GM19397 (cell line): ENCODE data around the gene CHRDL1.
"Not testable (repeated sequence)": the region's sequence is repeated elsewhere in the genome, so short reads cannot be mapped to it uniquely, and the experiment has no call there.

ENCODE experiments used
- ATAC-seq: cut with Tn5 transposase; IDR thresholded peaks from one replicate; pipeline ENCODE4 v1.9.1; 2021; ENCODE audit warnings: mild to moderate bottlenecking, moderate library complexity; ENCODE audit not compliant: unreplicated experiment

The CHRDL1 gene

DNA sequence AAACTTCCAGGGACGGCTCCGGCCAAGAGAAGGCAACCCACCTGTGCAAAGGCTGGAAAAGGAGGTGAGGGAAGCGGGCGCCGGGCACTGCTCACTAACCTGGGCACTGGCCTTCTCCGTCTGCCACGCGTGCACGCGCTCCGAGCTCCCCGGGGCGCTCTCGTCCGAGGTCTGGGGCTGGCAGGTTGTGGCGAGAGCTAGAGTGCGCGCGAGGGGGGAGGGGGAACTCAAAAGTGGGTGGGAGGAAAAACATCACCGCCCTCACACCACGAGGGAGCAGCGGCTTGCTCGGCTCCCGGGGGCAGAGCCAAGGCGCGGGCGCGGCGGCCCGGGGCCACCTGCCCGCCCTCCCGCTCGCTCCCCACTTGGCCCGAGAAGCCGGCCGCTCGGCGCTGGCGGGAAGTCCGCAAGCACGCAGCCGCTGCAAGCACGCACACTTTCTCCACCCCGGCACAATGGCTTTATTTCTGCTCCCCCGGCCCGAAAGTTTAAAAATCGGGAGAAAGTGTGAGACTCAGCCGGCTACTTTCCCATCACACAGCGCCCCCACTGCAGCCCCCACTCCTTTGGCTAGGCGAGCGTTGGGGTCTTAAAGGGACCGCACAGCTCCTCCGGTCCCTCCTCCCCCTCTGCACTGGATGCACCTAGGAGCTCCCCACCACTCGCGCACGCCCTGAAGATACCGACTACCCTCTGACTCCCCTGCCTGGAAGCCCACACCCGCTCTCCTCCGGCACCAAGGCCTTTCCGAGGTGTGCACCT, at the start of gene CHRDL1:
CHRDL1 (minus strand) TSS at position 173 of the 762 bp plus-strand sequence. CDS start 3,636 bp downstream, outside the sequence.
- peak; percentile 51 for ATAC-seq

DNA sequence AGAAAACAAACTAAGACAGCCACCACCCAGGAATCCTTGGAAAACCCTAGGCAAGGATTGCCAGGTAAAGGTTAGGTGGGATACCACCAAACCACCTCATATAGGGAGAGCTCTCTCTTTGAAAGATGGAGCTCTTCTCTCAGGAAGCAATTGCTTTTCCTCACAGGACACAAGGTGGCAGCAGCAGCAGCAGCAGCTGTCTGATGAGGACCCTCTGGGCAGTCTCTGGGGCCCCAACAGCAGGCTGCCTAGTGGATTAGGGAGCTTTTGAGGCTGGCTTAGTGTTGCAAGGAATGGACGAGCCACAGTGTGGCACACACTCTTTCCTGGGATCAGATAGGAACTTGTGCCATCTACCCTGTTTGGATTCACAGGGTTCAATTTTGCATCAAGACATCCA, 41.4 kb upstream of the CHRDL1 start:
- no peak for ATAC-seq

GRCh38 chrX:110836451-110836850, 40.8 kb upstream of the CHRDL1 start:
- no peak for ATAC-seq

- ATAC-seq = no peak
These were observed 40.4 kb upstream of the CHRDL1 start for GRCh38 chrX:110836001-110836400.

DNA sequence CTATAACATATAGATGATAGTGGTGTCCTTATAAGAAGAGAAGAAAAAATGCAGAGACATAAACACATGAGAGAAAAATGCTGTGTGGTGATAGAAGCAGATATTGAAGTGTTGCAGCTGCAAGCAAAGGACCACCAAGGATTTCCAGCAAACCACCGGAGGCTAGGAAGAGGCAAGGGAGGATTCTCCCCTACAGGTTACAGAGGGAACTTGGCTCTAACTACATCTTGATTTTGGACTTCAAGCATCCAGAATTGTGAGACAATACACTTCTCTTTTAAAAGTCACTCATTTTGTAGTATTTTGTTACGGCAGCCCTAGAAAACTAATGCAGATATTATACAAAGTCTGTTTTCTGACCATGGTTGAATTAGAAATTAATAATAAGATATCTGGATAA, 30.4 kb upstream of the CHRDL1 start:
- ATAC-seq = no peak

DNA sequence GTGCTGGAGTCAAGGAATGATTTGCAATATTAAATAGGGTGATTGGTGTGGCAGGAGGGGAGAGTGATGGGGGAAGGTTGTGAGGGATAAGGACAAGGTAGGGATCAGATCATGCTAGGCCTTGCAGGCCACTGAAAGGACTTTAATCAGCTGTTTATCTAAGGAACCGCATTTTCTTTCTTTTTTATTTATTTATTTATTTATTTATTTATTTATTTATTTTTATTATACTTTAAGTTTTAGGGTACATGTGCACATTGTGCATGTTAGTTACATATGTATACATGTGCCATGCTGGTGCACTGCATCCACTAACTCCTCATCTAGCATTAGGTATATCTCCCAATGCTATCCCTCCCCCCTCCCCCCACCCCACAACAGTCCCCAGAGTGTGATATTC, 20.9 kb upstream of the CHRDL1 start:
- ATAC-seq = not testable (repeated sequence)

DNA sequence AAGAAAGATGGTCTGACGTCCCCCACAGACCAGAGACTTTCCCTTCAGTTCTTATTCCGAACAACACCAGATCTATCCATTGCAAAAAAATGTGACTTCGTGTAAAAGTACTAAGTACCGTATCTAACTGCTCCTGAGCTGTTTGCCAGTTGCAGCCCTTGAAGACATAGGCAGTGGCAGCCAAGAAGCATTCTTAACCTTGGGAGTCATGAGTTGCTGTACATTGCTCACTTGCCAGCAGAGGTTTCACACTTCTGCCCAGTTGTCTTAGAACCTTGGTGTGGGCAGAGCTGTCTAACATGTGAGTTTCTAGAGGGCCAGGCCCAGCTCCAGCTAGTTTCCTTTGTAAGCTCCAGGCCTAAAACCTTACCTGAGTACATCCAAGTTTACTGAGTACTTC, 10.5 kb upstream of the CHRDL1 start:
- no peak for ATAC-seq

DNA sequence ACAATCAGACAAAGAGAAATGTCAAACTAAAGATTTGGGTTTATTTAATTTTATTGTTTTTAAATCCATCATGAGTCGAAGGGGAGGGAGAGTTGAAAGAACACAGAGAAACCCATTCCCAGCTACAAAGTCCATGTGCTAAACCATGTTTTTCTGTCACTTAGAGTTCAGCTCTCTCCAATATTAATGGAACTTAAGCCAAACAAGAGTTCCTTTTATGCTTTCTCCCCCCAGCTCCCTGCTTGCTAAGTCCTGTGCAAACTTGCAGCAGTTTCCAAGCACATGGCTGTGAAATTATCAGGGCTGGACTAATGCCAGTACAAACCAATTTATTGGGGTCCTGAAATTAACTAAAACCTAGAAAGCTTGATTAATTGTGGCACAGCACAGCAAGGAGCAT, 9.7 kb upstream of the CHRDL1 start:
- ATAC-seq = no peak

- no peak for ATAC-seq
These were observed 8.8 kb upstream of the CHRDL1 start for GRCh38 chrX:110804446-110804845.

DNA sequence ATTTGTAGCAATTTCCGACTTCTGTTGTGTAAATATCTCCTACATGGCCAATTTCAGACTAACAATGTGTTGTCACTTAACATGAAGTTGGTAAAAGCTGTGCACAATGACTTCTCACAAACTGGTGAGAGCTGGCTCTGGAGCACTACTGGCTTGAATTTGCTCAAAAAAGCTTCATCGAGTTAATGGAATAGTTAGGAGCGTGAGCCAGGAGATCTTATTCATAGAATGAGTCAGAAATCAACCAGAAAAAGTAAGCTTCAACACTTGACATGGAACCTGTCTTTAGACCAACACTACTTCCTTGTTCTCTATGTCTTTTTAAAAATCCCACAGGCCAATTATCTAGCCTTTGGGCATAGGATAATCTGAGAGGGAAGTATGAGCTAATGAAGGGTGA, 7.9 kb upstream of the CHRDL1 start:
- ATAC-seq = no peak

GRCh38 chrX:110796407-110796697, 735 bp upstream of the CHRDL1 start:
- ATAC-seq = no peak

DNA sequence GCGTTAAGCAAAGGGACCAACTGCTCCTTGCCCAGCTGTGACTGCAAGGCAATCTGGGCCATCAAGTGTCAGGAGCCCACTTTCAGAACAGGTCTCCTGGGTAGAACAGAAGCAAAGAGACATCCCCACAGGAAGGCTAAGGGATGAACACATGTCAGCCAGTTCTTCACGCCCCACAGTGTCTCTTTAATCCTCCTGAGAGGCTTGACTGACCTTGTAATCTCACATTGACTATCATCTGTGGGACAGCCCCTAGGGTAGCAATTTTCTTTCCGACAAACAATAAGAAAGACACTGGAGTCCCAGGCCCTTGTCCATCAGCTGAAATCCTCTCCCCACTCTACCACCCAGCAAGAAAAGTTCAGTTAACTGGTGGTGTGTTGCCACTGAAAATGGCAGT, 1.0 kb downstream of the CHRDL1 start:
- ATAC-seq = no peak

- ATAC-seq = no peak
These were observed 4.5 kb downstream of the CHRDL1 start for GRCh38 chrX:110791071-110791470.

DNA sequence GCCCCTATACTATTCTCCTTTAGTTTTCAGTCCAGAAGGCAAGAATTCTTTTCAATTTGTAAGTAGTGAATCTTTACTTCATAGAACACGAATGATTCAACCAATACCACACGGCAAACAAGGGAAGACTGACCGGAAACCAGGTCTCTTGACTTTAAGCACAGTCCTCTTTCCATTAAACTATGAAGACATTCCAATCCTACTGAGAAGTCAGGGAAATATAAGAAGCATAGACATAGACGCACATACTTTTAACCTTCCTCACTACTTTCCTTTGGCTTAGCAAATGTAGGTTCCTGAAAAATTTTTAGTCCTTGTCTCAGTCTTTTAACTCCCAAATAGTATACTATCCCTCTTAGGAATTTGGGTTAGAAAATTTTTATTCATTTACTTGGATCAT, 9.1 kb downstream of the CHRDL1 start:
- no peak for ATAC-seq

DNA sequence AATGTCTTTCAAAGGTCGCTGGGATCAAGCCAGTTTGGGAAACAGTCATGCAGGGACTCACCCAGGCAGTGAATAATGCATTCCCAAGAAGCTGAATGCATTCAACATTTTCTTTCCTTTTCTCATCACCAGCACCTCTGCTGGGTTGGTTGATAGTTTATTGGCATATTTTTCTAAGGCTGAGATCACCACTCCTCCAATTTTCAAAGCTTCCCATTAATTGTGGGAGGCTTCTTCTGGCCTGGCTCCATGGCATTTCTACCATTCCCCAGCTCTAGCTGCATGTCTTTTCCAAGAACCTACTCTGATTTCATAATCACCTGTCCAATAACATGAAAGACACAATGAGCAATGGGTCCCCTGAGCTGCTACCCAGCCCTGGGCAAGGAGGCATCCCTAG, 35.8 kb downstream of the CHRDL1 start:
- no peak for ATAC-seq

DNA sequence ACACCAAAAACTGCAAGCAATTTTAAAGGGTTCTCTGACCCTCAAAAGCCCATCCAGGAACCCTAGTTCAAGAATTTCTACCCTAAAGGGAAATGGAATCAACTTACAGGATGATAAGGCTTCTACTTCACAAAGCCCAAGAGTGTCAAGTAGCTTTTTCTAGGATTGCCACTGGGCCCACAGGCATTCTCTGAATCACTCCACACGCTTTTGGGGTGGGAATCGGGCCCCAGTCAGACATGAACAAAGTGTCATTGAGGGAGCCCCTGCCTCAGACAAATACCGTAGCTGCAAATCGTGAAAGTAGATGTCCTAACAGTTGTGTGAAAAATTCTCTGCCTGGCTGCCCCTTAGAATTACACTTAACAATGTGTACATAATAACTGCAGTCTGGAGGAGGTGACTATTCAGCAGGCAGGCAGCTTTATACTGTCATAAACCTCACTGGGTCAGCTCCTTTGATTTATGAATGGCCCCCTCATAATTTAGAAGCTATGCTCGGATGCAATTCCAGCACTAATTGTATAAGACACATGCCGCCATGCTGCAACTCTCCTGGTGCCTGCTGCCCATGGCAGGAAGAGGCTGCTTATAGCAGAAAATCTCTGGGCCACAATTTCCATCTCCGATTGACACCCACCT, 36.7 kb downstream of the CHRDL1 start:
- no peak for ATAC-seq

GRCh38 chrX:110755611-110756010, 40.0 kb downstream of the CHRDL1 start:
- ATAC-seq = no peak

GRCh38 chrX:110755061-110755460, 40.6 kb downstream of the CHRDL1 start:
- ATAC-seq = no peak

- ATAC-seq = no peak
These were observed 45.0 kb downstream of the CHRDL1 start for GRCh38 chrX:110750526-110751189.

- no peak for ATAC-seq
These were observed 47.3 kb downstream of the CHRDL1 start for GRCh38 chrX:110748256-110748806.

DNA sequence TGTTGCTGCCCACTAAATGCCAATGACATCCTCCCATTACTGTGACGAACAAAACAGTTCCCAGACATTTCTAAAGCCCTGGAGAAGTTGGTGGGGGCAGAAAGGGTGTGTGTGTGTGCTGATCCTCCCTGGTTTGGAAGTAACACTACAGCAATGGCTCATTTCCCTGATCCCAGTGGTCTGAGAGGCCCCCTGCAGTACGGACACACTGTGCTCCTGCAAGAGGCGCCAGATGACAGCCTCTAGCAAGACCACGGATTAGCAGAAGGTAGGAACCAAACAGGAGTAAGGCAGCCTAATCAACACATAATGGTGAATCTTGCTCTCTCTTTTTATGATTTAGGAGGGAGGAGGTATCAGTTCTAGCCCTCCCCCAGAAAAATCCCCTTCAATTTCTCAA, 49.6 kb downstream of the CHRDL1 start:
- no peak for ATAC-seq

DNA sequence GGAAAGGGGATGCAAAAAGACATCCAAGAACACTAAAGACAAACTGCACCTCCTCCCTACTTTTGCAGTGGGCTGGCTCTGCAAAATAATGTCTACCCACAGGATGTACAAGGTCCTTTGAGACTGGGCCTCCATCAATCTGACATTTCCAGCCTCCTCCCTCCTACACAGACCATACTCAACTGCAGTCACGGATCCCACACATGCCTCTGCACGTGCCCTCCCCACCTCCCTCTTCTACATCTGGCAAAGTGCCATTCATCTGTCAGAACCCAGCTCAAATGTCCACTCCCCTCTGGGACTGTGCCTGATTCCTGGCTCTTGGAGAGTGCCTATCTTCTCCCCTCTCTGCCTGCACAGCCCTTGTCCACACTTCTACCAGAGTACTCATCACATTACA, 50.3 kb downstream of the CHRDL1 start:
- no peak for ATAC-seq
